GM12891 (cell line): ENCODE data around the gene CYTH1.

Source experiments
- POLR2A ChIP-seq: IDR thresholded peaks from 2 replicates; pipeline ENCODE4 v1.6.1; 2011; ENCODE audit warnings: low read depth, low read length, control low read depth
- POLR2AphosphoS5 ChIP-seq: IDR thresholded peaks from 2 replicates; pipeline ENCODE4 v1.6.1; 2011; ENCODE audit warnings: low read depth, low read length, control low read depth
- SPI1 ChIP-seq: IDR thresholded peaks from 2 replicates; pipeline ENCODE4 v1.6.1; 2011; ENCODE audit warnings: low read depth, low read length, control low read depth

DNA sequence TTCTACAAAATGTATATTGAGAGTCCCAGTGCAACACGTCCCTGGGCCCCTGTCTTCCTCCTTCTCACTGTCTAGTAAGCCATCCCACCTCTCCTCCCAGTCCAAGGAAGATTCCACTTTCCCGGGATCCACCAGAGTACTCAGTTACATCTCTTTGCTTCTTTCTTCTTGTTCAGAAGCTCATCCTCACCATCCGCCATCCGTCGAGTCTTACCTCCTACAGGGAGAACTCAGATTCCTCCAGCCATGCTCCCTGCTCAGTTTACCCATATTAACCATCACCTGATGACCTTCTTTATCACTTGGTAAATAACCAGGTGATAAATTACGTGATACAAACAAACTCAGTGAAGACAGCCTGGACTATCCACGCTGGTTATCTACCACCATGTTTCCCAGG is 57.1 kb downstream of the CYTH1 start:
- TF ChIP-seq SPI1 (no peak), POLR2AphosphoS5 (no peak), POLR2A (0 out of 2 replicates have a peak, but pooled peaks have one; percentile 2)
